ENCODE data around the gene NCOA6.

The NCOA6 gene

DNA sequence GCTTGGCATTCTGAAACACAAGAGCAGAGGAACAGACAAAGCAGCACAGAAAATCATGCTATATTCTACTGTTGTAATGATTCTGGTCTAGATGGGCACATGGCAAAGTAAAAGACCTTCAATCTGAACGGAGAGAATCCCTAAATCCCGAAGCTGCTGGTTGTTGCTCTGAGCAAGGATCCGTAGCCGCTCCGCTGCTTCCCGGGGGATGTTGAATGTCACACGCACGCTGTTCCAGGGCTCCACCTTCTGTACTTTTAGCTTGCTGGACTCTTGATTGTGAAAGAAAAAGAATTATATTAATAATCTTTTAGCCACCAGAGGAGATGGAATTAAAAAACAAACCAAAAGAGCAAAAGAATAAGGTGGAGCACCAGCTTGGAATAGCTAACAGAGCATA is 49.3 kb downstream of the NCOA6 start:
- no peak for TF ChIP-seq CTCF (IDR thresholded peaks at IDR 0.05; ENCODE audit: control insufficient read depth, extremely low read depth, insufficient read depth)
- DNase-seq (ENCODE audit: low read depth): no peak
- no peak overlapping the region for H3K4me3 ChIP-seq (ENCODE audit: low read depth, low read length)

GRCh38 chr20:34774886-34775285 is 50.6 kb downstream of the NCOA6 start:
- no peak for TF ChIP-seq CTCF (IDR thresholded peaks at IDR 0.05; ENCODE audit: control insufficient read depth, extremely low read depth, insufficient read depth)

GRCh38 chr20:34774449-34774848 is 51.0 kb downstream of the NCOA6 start:
- no peak for TF ChIP-seq CTCF (IDR thresholded peaks at IDR 0.05; ENCODE audit: control insufficient read depth, extremely low read depth, insufficient read depth)
- no peak for DNase-seq (ENCODE audit: low read depth)
- H3K4me3 ChIP-seq (ENCODE audit: low read depth, low read length): no peak overlapping the region

More at GRCh38 chr20:34774886-34775285, 50.6 kb downstream of the NCOA6 start:
- DNase-seq (ENCODE audit: low read depth): no peak
- H3K4me3 ChIP-seq (ENCODE audit: low read depth, low read length): no peak overlapping the region

GRCh38 chr20:34773726-34774125 is 51.7 kb downstream of the NCOA6 start:
- no peak for DNase-seq (ENCODE audit: low read depth)
- no peak for TF ChIP-seq CTCF (IDR thresholded peaks at IDR 0.05; ENCODE audit: control insufficient read depth, extremely low read depth, insufficient read depth)
- H3K4me3 ChIP-seq (ENCODE audit: low read depth, low read length): no peak overlapping the region

- H3K4me3 ChIP-seq (ENCODE audit: low read depth, low read length): no peak overlapping the region
- no peak for DNase-seq (ENCODE audit: low read depth)
- TF ChIP-seq CTCF (IDR thresholded peaks at IDR 0.05; ENCODE audit: control insufficient read depth, extremely low read depth, insufficient read depth): no peak
Observed at GRCh38 chr20:34772437-34772836, 53.0 kb downstream of the NCOA6 start.

GRCh38 chr20:34771680-34772081 is 53.8 kb downstream of the NCOA6 start:
- no peak overlapping the region for H3K4me3 ChIP-seq (ENCODE audit: low read depth, low read length)
- DNase-seq (ENCODE audit: low read depth): no peak
- no peak for TF ChIP-seq CTCF (IDR thresholded peaks at IDR 0.05; ENCODE audit: control insufficient read depth, extremely low read depth, insufficient read depth)

- DNase-seq (ENCODE audit: low read depth): no peak
Observed at GRCh38 chr20:34768096-34768495, 57.4 kb downstream of the NCOA6 start.

More at GRCh38 chr20:34768096-34768495, 57.4 kb downstream of the NCOA6 start:
- no peak for TF ChIP-seq CTCF (IDR thresholded peaks at IDR 0.05; ENCODE audit: control insufficient read depth, extremely low read depth, insufficient read depth)
- H3K4me3 ChIP-seq (ENCODE audit: low read depth, low read length): no peak overlapping the region

All from LNCaP clone FGC (cell line).